SK-N-SH treated with all-trans-retinoic acid at 6 μM for 48 hours (cell line): ENCODE results near the gene EXOC3L2.

ENCODE experiments used
- ATAC-seq: fragments of 200-7000 bp; cut with Tn5 transposase; 3 replicates; pipeline ENCODE4 v1.9.1; 2020; ENCODE audit warnings: mild to moderate bottlenecking, moderate library complexity
- ARNTL ChIP-seq: fragments of 450-650 bp; formaldehyde crosslinking; IDR thresholded peaks from 2 replicates; pipeline ENCODE4 v1.5.0; 2020; ENCODE audit warnings: low read depth, mild to moderate bottlenecking, moderate library complexity, borderline replicate concordance
- BACH2 ChIP-seq: fragments of 250-450 bp; sonication (Bioruptor Pico); IDR thresholded peaks from 2 replicates; pipeline ENCODE4 v1.9.0; 2021; ENCODE audit warnings: mild to moderate bottlenecking, borderline replicate concordance
- CREB5 ChIP-seq: fragments of 250-450 bp; sonication (Bioruptor Pico); IDR thresholded peaks from 2 replicates; pipeline ENCODE4 v1.5.1; 2020; ENCODE audit warnings: low read depth, mild to moderate bottlenecking, moderate library complexity
- CSDC2 ChIP-seq: fragments of 250-450 bp; sonication (Bioruptor Pico); IDR thresholded peaks from 2 replicates; pipeline ENCODE4 v1.5.0; 2020; ENCODE audit warnings: mild to moderate bottlenecking, moderate library complexity
- CSRNP3 ChIP-seq: fragments of 250-450 bp; sonication (Bioruptor Pico); IDR thresholded peaks from 2 replicates; pipeline ENCODE4 v1.5.1; 2021; ENCODE audit warnings: mild to moderate bottlenecking, moderate library complexity
- ESRRG ChIP-seq: fragments of 250-450 bp; sonication (Bioruptor Pico); IDR thresholded peaks from 2 replicates; pipeline ENCODE4 v1.6.1; 2021; ENCODE audit warnings: mild to moderate bottlenecking
- GLIS3 ChIP-seq: fragments of 250-450 bp; sonication (Bioruptor Pico); IDR thresholded peaks from 2 replicates; pipeline ENCODE4 v1.5.0; 2020; ENCODE audit warnings: mild to moderate bottlenecking, moderate library complexity
- ISL1 ChIP-seq: fragments of 250-450 bp; sonication (Bioruptor Pico); IDR thresholded peaks from 2 replicates; pipeline ENCODE4 v2.1.2; 2022; ENCODE audit warnings: mild to moderate bottlenecking, moderate library complexity
- OSR1 ChIP-seq: fragments of 250-450 bp; sonication (Bioruptor Pico); IDR thresholded peaks from 2 replicates; pipeline ENCODE4 v1.8.0; 2022; ENCODE audit warnings: moderate library complexity, mild to moderate bottlenecking, inconsistent platforms
- PPARA ChIP-seq: fragments of 250-450 bp; sonication (Bioruptor Pico); IDR thresholded peaks from 2 replicates; pipeline ENCODE4 v1.5.0; 2020; ENCODE audit warnings: mild to moderate bottlenecking, borderline replicate concordance
- SNAI2 ChIP-seq: fragments of 250-450 bp; sonication (Bioruptor Pico); IDR thresholded peaks from 2 replicates; pipeline ENCODE4 v1.5.0; 2020; ENCODE audit warnings: mild to moderate bottlenecking, moderate library complexity
- TCF4 ChIP-seq: fragments of 250-450 bp; sonication (Bioruptor Pico); IDR thresholded peaks from 2 replicates; pipeline ENCODE4 v1.8.0; 2021; ENCODE audit warnings: mild to moderate bottlenecking, moderate library complexity, borderline replicate concordance
- TOX ChIP-seq: fragments of 250-450 bp; sonication (Bioruptor Pico); IDR thresholded peaks from 2 replicates; pipeline ENCODE4 v1.8.0; 2021; ENCODE audit warnings: mild to moderate bottlenecking, moderate library complexity, borderline replicate concordance
- ZC3H10 ChIP-seq: fragments of 250-450 bp; sonication (Bioruptor Pico); IDR thresholded peaks from 2 replicates; pipeline ENCODE4 v1.5.1; 2021; ENCODE audit warnings: mild to moderate bottlenecking, moderate library complexity
- ZFP3 ChIP-seq: fragments of 250-450 bp; sonication (Bioruptor Pico); IDR thresholded peaks from 2 replicates; pipeline ENCODE4 v1.5.0; 2020; ENCODE audit warnings: mild to moderate bottlenecking, moderate library complexity
- ZFP30 ChIP-seq: fragments of 450-650 bp; formaldehyde crosslinking; IDR thresholded peaks from 2 replicates; pipeline ENCODE4 v1.5.0; 2022; ENCODE audit warnings: mild to moderate bottlenecking, moderate library complexity
- ZNF565 ChIP-seq: fragments of 450-650 bp; formaldehyde crosslinking; conservative IDR thresholded peaks from 2 replicates; pipeline ENCODE4 v1.5.0; 2020; ENCODE audit warnings: low read depth, mild to moderate bottlenecking, moderate library complexity
- ZNF70 ChIP-seq: fragments of 450-650 bp; formaldehyde crosslinking; IDR thresholded peaks from 2 replicates; pipeline ENCODE4 v1.5.0; 2020; ENCODE audit warnings: mild to moderate bottlenecking, moderate library complexity
- ZNF8 ChIP-seq: fragments of 450-650 bp; formaldehyde crosslinking; IDR thresholded peaks from 2 replicates; pipeline ENCODE4 v1.5.0; 2020; ENCODE audit warnings: mild to moderate bottlenecking, moderate library complexity
- TF ChIP-seq, protein P1 (sequence below): fragments of 250-450 bp; sonication (Bioruptor Pico); IDR thresholded peaks from 2 replicates; pipeline ENCODE4 v1.8.0; 2020; ENCODE audit warnings: mild to moderate bottlenecking, moderate library complexity, borderline replicate concordance
- TF ChIP-seq, protein P2 (sequence below): fragments of 250-450 bp; sonication (Bioruptor Pico); IDR thresholded peaks from 2 replicates; pipeline ENCODE4 v1.5.0; 2020; ENCODE audit warnings: mild to moderate bottlenecking, moderate library complexity
- TF ChIP-seq, protein P3 (sequence below): fragments of 250-450 bp; sonication (Bioruptor Pico); IDR thresholded peaks from 2 replicates; pipeline ENCODE4 v1.8.0; 2021; ENCODE audit warnings: low read depth, mild to moderate bottlenecking, moderate library complexity, borderline replicate concordance

EXOC3L2 gene

DNA sequence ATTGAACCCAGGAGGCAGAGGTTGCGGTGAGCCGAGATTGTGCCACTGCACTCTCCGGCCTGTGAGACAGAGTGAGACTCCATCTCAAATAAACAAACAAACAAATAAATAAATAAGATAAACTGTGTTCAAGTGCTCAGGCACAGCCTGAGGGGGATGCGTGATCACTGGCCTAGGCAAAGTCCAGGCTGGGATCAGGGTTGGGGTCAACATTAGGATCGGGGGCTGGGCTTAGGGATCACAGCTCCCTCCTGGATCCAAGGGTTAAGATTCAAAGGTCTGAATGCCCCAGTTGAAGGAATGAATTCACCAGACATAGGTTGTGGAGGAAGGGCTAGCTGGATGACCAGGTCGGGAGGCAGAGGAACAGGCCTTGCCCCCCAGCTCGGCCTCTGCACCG lies 1.9 kb upstream of the EXOC3L2 start (continued):
- no peak for TF ChIP-seq ESRRG (CRISPR knock-in tag)
- no peak for TF ChIP-seq ZNF8 (CRISPR knock-in tag)
- TF ChIP-seq PPARA: no peak
- no peak for TF ChIP-seq ZFP3 (CRISPR knock-in tag)
- TF ChIP-seq CSRNP3: no peak
- TF ChIP-seq SNAI2 (CRISPR knock-in tag): no peak
- no peak for TF ChIP-seq GLIS3

GRCh38 chr19:45245826-45246225 lies 619 bp upstream of the EXOC3L2 start:
- ATAC-seq: no peak
- TF ChIP-seq, protein P1, sequence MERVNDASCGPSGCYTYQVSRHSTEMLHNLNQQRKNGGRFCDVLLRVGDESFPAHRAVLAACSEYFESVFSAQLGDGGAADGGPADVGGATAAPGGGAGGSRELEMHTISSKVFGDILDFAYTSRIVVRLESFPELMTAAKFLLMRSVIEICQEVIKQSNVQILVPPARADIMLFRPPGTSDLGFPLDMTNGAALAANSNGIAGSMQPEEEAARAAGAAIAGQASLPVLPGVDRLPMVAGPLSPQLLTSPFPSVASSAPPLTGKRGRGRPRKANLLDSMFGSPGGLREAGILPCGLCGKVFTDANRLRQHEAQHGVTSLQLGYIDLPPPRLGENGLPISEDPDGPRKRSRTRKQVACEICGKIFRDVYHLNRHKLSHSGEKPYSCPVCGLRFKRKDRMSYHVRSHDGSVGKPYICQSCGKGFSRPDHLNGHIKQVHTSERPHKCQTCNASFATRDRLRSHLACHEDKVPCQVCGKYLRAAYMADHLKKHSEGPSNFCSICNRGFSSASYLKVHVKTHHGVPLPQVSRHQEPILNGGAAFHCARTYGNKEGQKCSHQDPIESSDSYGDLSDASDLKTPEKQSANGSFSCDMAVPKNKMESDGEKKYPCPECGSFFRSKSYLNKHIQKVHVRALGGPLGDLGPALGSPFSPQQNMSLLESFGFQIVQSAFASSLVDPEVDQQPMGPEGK: no peak
- no peak for TF ChIP-seq OSR1 (CRISPR knock-in tag)

GRCh38 chr19:45244133-45244794 lies 943 bp downstream of the EXOC3L2 start:
- TF ChIP-seq BACH2 (CRISPR knock-in tag) (no peak), TOX (CRISPR knock-in tag) (no peak), ZNF70 (CRISPR knock-in tag) (no peak), GLIS3 (no peak), CREB5 (CRISPR knock-in tag) (no peak), ESRRG (CRISPR knock-in tag) (no peak), ZFP3 (CRISPR knock-in tag) (no peak), ARNTL (CRISPR knock-in tag) (no peak), CSRNP3 (no peak), ZFP30 (CRISPR knock-in tag) (no peak), ISL1 (no peak), CSDC2 (CRISPR knock-in tag) (no peak), ZC3H10 (CRISPR knock-in tag) (no peak), ZNF565 (no peak), TCF4 (CRISPR knock-in tag) (no peak), OSR1 (CRISPR knock-in tag) (no peak)
- TF ChIP-seq, protein P2, sequence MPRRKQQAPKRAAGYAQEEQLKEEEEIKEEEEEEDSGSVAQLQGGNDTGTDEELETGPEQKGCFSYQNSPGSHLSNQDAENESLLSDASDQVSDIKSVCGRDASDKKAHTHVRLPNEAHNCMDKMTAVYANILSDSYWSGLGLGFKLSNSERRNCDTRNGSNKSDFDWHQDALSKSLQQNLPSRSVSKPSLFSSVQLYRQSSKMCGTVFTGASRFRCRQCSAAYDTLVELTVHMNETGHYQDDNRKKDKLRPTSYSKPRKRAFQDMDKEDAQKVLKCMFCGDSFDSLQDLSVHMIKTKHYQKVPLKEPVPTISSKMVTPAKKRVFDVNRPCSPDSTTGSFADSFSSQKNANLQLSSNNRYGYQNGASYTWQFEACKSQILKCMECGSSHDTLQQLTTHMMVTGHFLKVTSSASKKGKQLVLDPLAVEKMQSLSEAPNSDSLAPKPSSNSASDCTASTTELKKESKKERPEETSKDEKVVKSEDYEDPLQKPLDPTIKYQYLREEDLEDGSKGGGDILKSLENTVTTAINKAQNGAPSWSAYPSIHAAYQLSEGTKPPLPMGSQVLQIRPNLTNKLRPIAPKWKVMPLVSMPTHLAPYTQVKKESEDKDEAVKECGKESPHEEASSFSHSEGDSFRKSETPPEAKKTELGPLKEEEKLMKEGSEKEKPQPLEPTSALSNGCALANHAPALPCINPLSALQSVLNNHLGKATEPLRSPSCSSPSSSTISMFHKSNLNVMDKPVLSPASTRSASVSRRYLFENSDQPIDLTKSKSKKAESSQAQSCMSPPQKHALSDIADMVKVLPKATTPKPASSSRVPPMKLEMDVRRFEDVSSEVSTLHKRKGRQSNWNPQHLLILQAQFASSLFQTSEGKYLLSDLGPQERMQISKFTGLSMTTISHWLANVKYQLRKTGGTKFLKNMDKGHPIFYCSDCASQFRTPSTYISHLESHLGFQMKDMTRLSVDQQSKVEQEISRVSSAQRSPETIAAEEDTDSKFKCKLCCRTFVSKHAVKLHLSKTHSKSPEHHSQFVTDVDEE (CRISPR knock-in tag): no peak
- TF ChIP-seq, protein P1: no peak
- TF ChIP-seq, protein P3, sequence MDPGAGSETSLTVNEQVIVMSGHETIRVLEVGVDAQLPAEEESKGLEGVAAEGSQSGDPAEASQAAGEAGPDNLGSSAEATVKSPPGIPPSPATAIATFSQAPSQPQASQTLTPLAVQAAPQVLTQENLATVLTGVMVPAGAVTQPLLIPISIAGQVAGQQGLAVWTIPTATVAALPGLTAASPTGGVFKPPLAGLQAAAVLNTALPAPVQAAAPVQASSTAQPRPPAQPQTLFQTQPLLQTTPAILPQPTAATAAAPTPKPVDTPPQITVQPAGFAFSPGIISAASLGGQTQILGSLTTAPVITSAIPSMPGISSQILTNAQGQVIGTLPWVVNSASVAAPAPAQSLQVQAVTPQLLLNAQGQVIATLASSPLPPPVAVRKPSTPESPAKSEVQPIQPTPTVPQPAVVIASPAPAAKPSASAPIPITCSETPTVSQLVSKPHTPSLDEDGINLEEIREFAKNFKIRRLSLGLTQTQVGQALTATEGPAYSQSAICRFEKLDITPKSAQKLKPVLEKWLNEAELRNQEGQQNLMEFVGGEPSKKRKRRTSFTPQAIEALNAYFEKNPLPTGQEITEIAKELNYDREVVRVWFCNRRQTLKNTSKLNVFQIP (CRISPR knock-in tag): no peak
- TF ChIP-seq, all 23 proteins: peak for 0
- no peak for ATAC-seq
